Right atrium auricular region (tissue), 2 donors: ENCODE measurements around the gene C16orf46. TPM values are rescaled to one million over a fixed set of nuclear protein-coding genes. Genes with fewer than 3 reads are reported as not detected.

ENCODE experiments used
- DNase-seq: peaks from one replicate; pipeline ENCODE4 v3.0.0-alpha.2; 2019; ENCODE audit warnings: low spot score
- H3K27ac ChIP-seq, 2 donors: fragments of 200-600 bp; sonication (generic); 1 replicate in 1 of 2; 2 replicates in 1 of 2; pipeline ENCODE4 v1.5.1; 2016 to 2019
- H3K27me3 ChIP-seq, 2 donors: fragments of 200-600 bp; sonication (generic); one replicate each; pipeline versions ENCODE4 v1.5.1 to v1.6.0; 2017 to 2019
- H3K36me3 ChIP-seq: fragments of 200-600 bp; sonication (generic); one replicate; pipeline ENCODE4 v1.5.1; 2016
- H3K4me1 ChIP-seq, 2 donors: fragments of 200-600 bp; sonication (generic); one replicate each; pipeline versions ENCODE4 v1.5.1 to v1.6.0; 2017 to 2019
- H3K4me3 ChIP-seq, 2 donors: fragments of 200-600 bp; sonication (generic); 1 replicate in 1 of 2; 2 replicates in 1 of 2; pipeline ENCODE4 v1.5.1; 2017 to 2019; ENCODE audit warnings: mild to moderate bottlenecking in 1 of 2, moderate library complexity in 1 of 2
- H3K9me3 ChIP-seq, 2 donors: fragments of 200-600 bp; sonication (generic); one replicate each; pipeline ENCODE4 v1.5.1; 2019
- total RNA-seq, 2 donors: library from RNA; depleted of rRNA; stranded (reverse); fragments of >200 nt; gene quantifications; one replicate each; pipeline ENCODE4 v1.1.0, GENCODE V29; 2016
- TF ChIP-seq, protein P1 (sequence below), 2 donors: fragments of 200-600 bp; sonication (generic); IDR thresholded peaks; one replicate each; pipeline ENCODE4 v1.5.1; 2019; ENCODE audit warnings: antibody characterized with exemption in 2 of 2

C16orf46 gene
- total RNA-seq, 2 donors from 2014 or later: 1.5 TPM; not detected in 1

DNA sequence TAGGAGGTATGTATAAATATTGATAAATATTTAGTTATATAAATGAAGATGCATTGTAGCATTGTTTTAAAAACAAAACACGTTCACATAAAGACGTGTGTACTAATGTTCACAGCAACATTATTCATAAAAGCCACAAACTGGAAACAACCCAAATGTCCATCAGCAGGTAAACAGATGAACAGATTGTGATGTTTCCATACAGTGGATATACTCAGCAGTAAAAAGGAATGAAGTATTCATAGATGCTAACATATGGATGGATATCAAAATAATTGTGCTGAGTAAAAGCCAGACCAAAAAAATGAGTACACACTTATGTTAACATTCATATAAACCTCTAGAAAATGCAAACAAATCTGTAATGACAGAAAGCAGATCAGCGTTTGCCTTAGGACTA, 64.1 kb downstream of the C16orf46 start:
- no peak overlapping the region for H3K4me3 ChIP-seq
- TF ChIP-seq, protein P1, sequence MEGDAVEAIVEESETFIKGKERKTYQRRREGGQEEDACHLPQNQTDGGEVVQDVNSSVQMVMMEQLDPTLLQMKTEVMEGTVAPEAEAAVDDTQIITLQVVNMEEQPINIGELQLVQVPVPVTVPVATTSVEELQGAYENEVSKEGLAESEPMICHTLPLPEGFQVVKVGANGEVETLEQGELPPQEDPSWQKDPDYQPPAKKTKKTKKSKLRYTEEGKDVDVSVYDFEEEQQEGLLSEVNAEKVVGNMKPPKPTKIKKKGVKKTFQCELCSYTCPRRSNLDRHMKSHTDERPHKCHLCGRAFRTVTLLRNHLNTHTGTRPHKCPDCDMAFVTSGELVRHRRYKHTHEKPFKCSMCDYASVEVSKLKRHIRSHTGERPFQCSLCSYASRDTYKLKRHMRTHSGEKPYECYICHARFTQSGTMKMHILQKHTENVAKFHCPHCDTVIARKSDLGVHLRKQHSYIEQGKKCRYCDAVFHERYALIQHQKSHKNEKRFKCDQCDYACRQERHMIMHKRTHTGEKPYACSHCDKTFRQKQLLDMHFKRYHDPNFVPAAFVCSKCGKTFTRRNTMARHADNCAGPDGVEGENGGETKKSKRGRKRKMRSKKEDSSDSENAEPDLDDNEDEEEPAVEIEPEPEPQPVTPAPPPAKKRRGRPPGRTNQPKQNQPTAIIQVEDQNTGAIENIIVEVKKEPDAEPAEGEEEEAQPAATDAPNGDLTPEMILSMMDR (IDR thresholded peaks at IDR 0.05): no peak
- DNase-seq: no peak
- H3K36me3 ChIP-seq: peaks cover 25% of the 10 kb centered on the region
- H3K4me1 ChIP-seq: peaks cover 0 to 4% of the 10 kb centered on the region in 2 donors
- H3K9me3 ChIP-seq: no peaks in the 10 kb centered on the region
- no peaks in the 10 kb centered on the region for H3K27me3 ChIP-seq
- no peak overlapping the region for H3K27ac ChIP-seq

Other genes with a start within 250 kb of the C16orf46 start
- gene CMC2, start 70.4 kb downstream of the C16orf46 start, total RNA-seq: 100 to 1,000 TPM; 136 to 212 TPM
- 10 to 100 TPM; 10.5 to 18.1 TPM for gene CENPN, start 70.0 kb downstream of the C16orf46 start, total RNA-seq
- gene ATMIN, start 41.4 kb downstream of the C16orf46 start, total RNA-seq: 10 to 100 TPM; 20.5 to 25.6 TPM
- 10 to 100 TPM; 12.3 to 16.9 TPM for gene GCSH, start 19.2 kb upstream of the C16orf46 start, total RNA-seq
- not detected for gene BCO1, start 161.5 kb upstream of the C16orf46 start, total RNA-seq
- gene GAN, start 237.7 kb upstream of the C16orf46 start, total RNA-seq: 10 to 100 TPM in 1 of 2 donors, 1 to 10 TPM in 1; 8.8 to 10.7 TPM